ENCODE results near the gene CADM2. TPM values are rescaled to one million over a fixed set of nuclear protein-coding genes. Genes with fewer than 3 reads are reported as not detected.

The CADM2 gene
- total RNA-seq, 4 donors from 2014 or later = 1.7 to 34.7 (median 7.9) TPM

- no peak for DNase-seq (ENCODE audit: low spot score)
- TF ChIP-seq CTCF (IDR thresholded peaks at IDR 0.05) = no peak
- no peak for ATAC-seq (ENCODE audit: low FRiP score)
Measured at GRCh38 chr3:85068911-85069310, 110.1 kb downstream of the CADM2 start.

GRCh38 chr3:85074003-85074402 is 115.2 kb downstream of the CADM2 start:
- no peak for DNase-seq (ENCODE audit: low spot score)
- TF ChIP-seq CTCF (IDR thresholded peaks at IDR 0.05) = no peak
- ATAC-seq (ENCODE audit: low FRiP score) = no peak

GRCh38 chr3:85075663-85076062 is 116.9 kb downstream of the CADM2 start:
- DNase-seq (ENCODE audit: low spot score) = no peak
- no peak for ATAC-seq (ENCODE audit: low FRiP score)
- no peak for TF ChIP-seq CTCF (IDR thresholded peaks at IDR 0.05)

GRCh38 chr3:85077018-85077417 is 118.2 kb downstream of the CADM2 start:
- TF ChIP-seq CTCF (IDR thresholded peaks at IDR 0.05) = no peak
- ATAC-seq (ENCODE audit: low FRiP score) = no peak
- DNase-seq (ENCODE audit: low spot score) = no peak

- DNase-seq (ENCODE audit: low spot score) = no peak
- no peak for TF ChIP-seq CTCF (IDR thresholded peaks at IDR 0.05)
- ATAC-seq (ENCODE audit: low FRiP score) = peak; percentile 94
Measured at GRCh38 chr3:85081191-85081906, 122.6 kb downstream of the CADM2 start.

- no peak for TF ChIP-seq CTCF (IDR thresholded peaks at IDR 0.05)
- DNase-seq (ENCODE audit: low spot score) = no peak
Measured at GRCh38 chr3:85090495-85090894, 131.7 kb downstream of the CADM2 start.

GRCh38 chr3:85100316-85100715 is 141.5 kb downstream of the CADM2 start:
- ATAC-seq (ENCODE audit: low FRiP score) = no peak
- no peak for TF ChIP-seq CTCF (IDR thresholded peaks at IDR 0.05)
- no peak for DNase-seq (ENCODE audit: low spot score)

More at GRCh38 chr3:85090495-85090894, 131.7 kb downstream of the CADM2 start:
- ATAC-seq (ENCODE audit: low FRiP score) = no peak

All from omental fat pad (tissue), 4 donors.